H9 (cell line): Measurements from ENCODE around the gene RCAN2. TPM values are rescaled to one million over a fixed set of nuclear protein-coding genes. Genes with fewer than 3 reads are reported as not detected.

ENCODE experiments used
- DNase-seq: peaks from one replicate; pipeline ENCODE4 v3.0.0-alpha.2; 2017
- H2AFZ ChIP-seq: one replicate; pipeline ENCODE4 v1.6.1; 2013; ENCODE audit warnings: mild to moderate bottlenecking, low read length, control low read depth, moderate library complexity
- H2AK5ac ChIP-seq: 2 replicates; pipeline ENCODE4 v1.6.1; 2013; ENCODE audit warnings: low read length, control low read depth, mixed read lengths; ENCODE audit not compliant: insufficient read length
- H2BK120ac ChIP-seq: one replicate; pipeline ENCODE4 v1.6.1; 2013; ENCODE audit warnings: low read depth, mild to moderate bottlenecking, low read length, control low read depth, inconsistent platforms; ENCODE audit not compliant: poor library complexity, severe bottlenecking
- H2BK12ac ChIP-seq: 2 replicates; pipeline ENCODE4 v1.6.1; 2013; ENCODE audit warnings: low read length, control low read depth, mixed read lengths, low read depth; ENCODE audit not compliant: insufficient read length
- H2BK15ac ChIP-seq: 2 replicates; pipeline ENCODE4 v1.6.1; 2013; ENCODE audit warnings: low read depth, low read length, control low read depth
- H2BK20ac ChIP-seq: one replicate; pipeline ENCODE4 v1.6.1; 2013; ENCODE audit warnings: low read depth, mild to moderate bottlenecking, low read length, control low read depth, inconsistent platforms; ENCODE audit not compliant: poor library complexity, severe bottlenecking
- H2BK5ac ChIP-seq: 2 replicates; pipeline ENCODE4 v1.6.1; 2013; ENCODE audit warnings: low read length, control low read depth, mixed read lengths; ENCODE audit not compliant: insufficient read length
- H3K14ac ChIP-seq: 2 replicates; pipeline ENCODE4 v1.6.1; 2013; ENCODE audit warnings: low read length, control low read depth; ENCODE audit not compliant: insufficient read depth
- H3K18ac ChIP-seq: 2 replicates; pipeline ENCODE4 v1.6.1; 2013; ENCODE audit warnings: low read depth, mild to moderate bottlenecking, mixed read lengths, low read length, control low read depth; ENCODE audit not compliant: insufficient read length
- H3K23ac ChIP-seq: 2 replicates; pipeline ENCODE4 v1.6.1; 2013; ENCODE audit warnings: low read length, control low read depth, mixed read lengths, low read depth; ENCODE audit not compliant: insufficient read length
- H3K23me2 ChIP-seq: 2 replicates; pipeline ENCODE4 v1.6.1; 2013; ENCODE audit warnings: low read depth, mild to moderate bottlenecking, mixed read lengths, low read length, control low read depth; ENCODE audit not compliant: insufficient read length, poor library complexity, severe bottlenecking
- H3K27ac ChIP-seq: 2 replicates; pipeline ENCODE4 v1.5.1; 2013; ENCODE audit warnings: low read length, control low read depth, mixed read lengths, low read depth; ENCODE audit not compliant: insufficient read length
- H3K27me3 ChIP-seq: 2 replicates; pipeline ENCODE4 v1.6.1; 2013; ENCODE audit warnings: low read length, control low read depth, inconsistent platforms; ENCODE audit not compliant: insufficient read depth
- H3K4ac ChIP-seq: 2 replicates; pipeline ENCODE4 v1.6.1; 2013; ENCODE audit warnings: low read depth, mild to moderate bottlenecking, control low read depth, inconsistent platforms, low read length, moderate library complexity
- H3K4me1 ChIP-seq: 2 replicates; pipeline ENCODE4 v1.6.1; 2013; ENCODE audit warnings: low read length, control low read depth, inconsistent platforms; ENCODE audit not compliant: insufficient read depth
- H3K4me2 ChIP-seq: 2 replicates; pipeline ENCODE4 v1.6.1; 2013; ENCODE audit warnings: low read length, control low read depth, mixed read lengths; ENCODE audit not compliant: insufficient read length, insufficient read depth
- H3K56ac ChIP-seq: 2 replicates; pipeline ENCODE4 v1.6.1; 2013; ENCODE audit warnings: low read depth, mild to moderate bottlenecking, mixed read lengths, low read length, control low read depth; ENCODE audit not compliant: insufficient read length
- H3K79me1 ChIP-seq: 2 replicates; pipeline ENCODE4 v1.6.1; 2013; ENCODE audit warnings: low read depth, mild to moderate bottlenecking, moderate library complexity, low read length, control low read depth, inconsistent platforms; ENCODE audit not compliant: insufficient read depth, poor library complexity, severe bottlenecking
- H3K79me2 ChIP-seq: 2 replicates; pipeline ENCODE4 v1.6.1; 2013; ENCODE audit warnings: low read length, control low read depth, inconsistent platforms; ENCODE audit not compliant: insufficient read depth
- H3K9ac ChIP-seq: 2 replicates; pipeline ENCODE4 v1.6.1; 2013; ENCODE audit warnings: low read length, control low read depth, mixed read lengths; ENCODE audit not compliant: insufficient read length; ENCODE audit errors: extremely low read depth
- H3K9me3 ChIP-seq: one replicate; pipeline ENCODE4 v1.6.1; 2013; ENCODE audit warnings: low read depth, low read length, inconsistent platforms; ENCODE audit not compliant: control insufficient read depth
- H3T11ph ChIP-seq: one replicate; pipeline ENCODE4 v1.6.1; 2013; ENCODE audit warnings: mild to moderate bottlenecking, low read length, control low read depth, inconsistent platforms
- H4K20me1 ChIP-seq: one replicate; pipeline ENCODE4 v1.6.1; 2013; ENCODE audit not compliant: control insufficient read depth, insufficient read length, insufficient read depth
- H4K5ac ChIP-seq: 2 replicates; pipeline ENCODE4 v1.6.1; 2013; ENCODE audit warnings: low read depth, mild to moderate bottlenecking, mixed read lengths, low read length, control low read depth; ENCODE audit not compliant: insufficient read length
- H4K8ac ChIP-seq: replicated peaks from 2 replicates; pipeline ENCODE4 v1.6.1; 2013; ENCODE audit warnings: low read length, control low read depth, mixed read lengths, low read depth; ENCODE audit not compliant: insufficient read length
- H4K91ac ChIP-seq: 2 replicates; pipeline ENCODE4 v1.6.1; 2013; ENCODE audit warnings: low read depth, mild to moderate bottlenecking, moderate library complexity, mixed read lengths, low read length, control low read depth; ENCODE audit not compliant: insufficient read length
- H3K27ac Mint-ChIP-seq, 3 experiments: 2 replicates in 2 of 3; 3 replicates in 1 of 3; pipeline ENCODE4 v1.8.0; 2020 to 2021; ENCODE audit warnings: mixed read lengths in 3 of 3, mild to moderate bottlenecking in 1 of 3, moderate library complexity in 1 of 3
- H3K27me3 Mint-ChIP-seq: 2 replicates; pipeline ENCODE4 v1.8.0; 2021; ENCODE audit warnings: low read depth, mild to moderate bottlenecking, moderate library complexity, mixed read lengths
- H3K36me3 Mint-ChIP-seq, 3 experiments: 2 replicates in 2 of 3; 3 replicates in 1 of 3; pipeline ENCODE4 v1.8.0; 2020 to 2021; ENCODE audit warnings: low read depth in 3 of 3, mixed read lengths in 3 of 3; ENCODE audit not compliant: insufficient read depth in 1 of 3
- H3K4me1 Mint-ChIP-seq, 2 experiments: 2 replicates each; pipeline ENCODE4 v1.8.0; 2020; ENCODE audit warnings: mixed read lengths in 2 of 2
- H3K4me3 Mint-ChIP-seq, 2 experiments: 2 replicates in 1 of 2; 3 replicates in 1 of 2; pipeline ENCODE4 v1.8.0; 2020 to 2021; ENCODE audit warnings: mild to moderate bottlenecking in 2 of 2, mixed read lengths in 2 of 2, moderate library complexity in 1 of 2
- H3K9me3 Mint-ChIP-seq, 2 experiments: 2 replicates in 1 of 2; 3 replicates in 1 of 2; pipeline ENCODE4 v1.8.0; 2020; ENCODE audit warnings: mild to moderate bottlenecking in 2 of 2, mixed read lengths in 2 of 2, moderate library complexity in 1 of 2
- CTCF ChIP-seq: fragments of 200-600 bp; sonication (generic); conservative IDR thresholded peaks from 3 replicates; pipeline ENCODE4 v1.8.0; 2021; ENCODE audit warnings: antibody characterized with exemption, mild to moderate bottlenecking
- WGBS: extraction: QIAGEN DNeasy Blood & Tissue Kit; methylation state at CpG from one replicate; pipeline ENCODE4 v1.1.7; 2013; ENCODE audit warnings: missing lambda C conversion rate, low lambda C conversion rate, mixed read lengths; ENCODE audit not compliant: insufficient read length; ENCODE audit errors: extremely low coverage; 5-methylcytosine and 5-hydroxymethylcytosine counted together
- total RNA-seq: library from RNA; stranded (reverse); gene quantifications from 2 replicates; pipeline ENCODE4 v1.2.1, GENCODE V29; 2021

The RCAN2 gene
- total RNA-seq, 1 experiment from 2014 or later = 3.0 TPM

- Histone ChIP-seq H2AFZ (no peak overlapping the region), H2BK12ac (no peak overlapping the region), H3K4ac (no peak overlapping the region), H4K91ac (no peak overlapping the region), H3K27me3 (no peaks in the 10 kb centered on the region), H4K5ac (no peak overlapping the region), H3K79me1 (no peaks in the 10 kb centered on the region), H3K4me2 (no peak overlapping the region), H3K9ac (no peak overlapping the region), H3K4me1 (no peaks in the 10 kb centered on the region), H3K14ac (no peak overlapping the region), H3K27ac (no peak overlapping the region), H3K23ac (no peak overlapping the region), H3K9me3 (no peaks in the 10 kb centered on the region), H3K56ac (no peak overlapping the region), H2BK5ac (no peak overlapping the region), H4K8ac (no peak overlapping the region), H2BK15ac (no peak overlapping the region), H2AK5ac (no peak overlapping the region), H2BK120ac (no peak overlapping the region), H3K79me2 (no peaks in the 10 kb centered on the region), H3K23me2 (no peaks in the 10 kb centered on the region), H4K20me1 (peaks cover 2% of the 10 kb centered on the region), H3K18ac (no peak overlapping the region), H3T11ph (no peak overlapping the region), H2BK20ac (no peak overlapping the region)
- H3K9me3 Mint-ChIP-seq = no peaks in the 10 kb centered on the region
- no peak for TF ChIP-seq CTCF
- DNase-seq = no peak
- H3K4me3 Mint-ChIP-seq = no peak overlapping the region
- no CpG with 5 or more reads among the region's 3 CpGs for WGBS
- no peaks in the 10 kb centered on the region; the same call in 1 of the 2 replicates for H3K27me3 Mint-ChIP-seq
- no peaks in the 10 kb centered on the region for H3K4me1 Mint-ChIP-seq
- H3K36me3 Mint-ChIP-seq = no peaks in the 10 kb centered on the region
- H3K27ac Mint-ChIP-seq = no peak overlapping the region; a peak in 1 of 7 replicates
These were observed 185.4 kb downstream of the RCAN2 start for GRCh38 chr6:46305833-46306232.
